ENCODE data around the gene ARHGAP15.

Gene ARHGAP15

DNA sequence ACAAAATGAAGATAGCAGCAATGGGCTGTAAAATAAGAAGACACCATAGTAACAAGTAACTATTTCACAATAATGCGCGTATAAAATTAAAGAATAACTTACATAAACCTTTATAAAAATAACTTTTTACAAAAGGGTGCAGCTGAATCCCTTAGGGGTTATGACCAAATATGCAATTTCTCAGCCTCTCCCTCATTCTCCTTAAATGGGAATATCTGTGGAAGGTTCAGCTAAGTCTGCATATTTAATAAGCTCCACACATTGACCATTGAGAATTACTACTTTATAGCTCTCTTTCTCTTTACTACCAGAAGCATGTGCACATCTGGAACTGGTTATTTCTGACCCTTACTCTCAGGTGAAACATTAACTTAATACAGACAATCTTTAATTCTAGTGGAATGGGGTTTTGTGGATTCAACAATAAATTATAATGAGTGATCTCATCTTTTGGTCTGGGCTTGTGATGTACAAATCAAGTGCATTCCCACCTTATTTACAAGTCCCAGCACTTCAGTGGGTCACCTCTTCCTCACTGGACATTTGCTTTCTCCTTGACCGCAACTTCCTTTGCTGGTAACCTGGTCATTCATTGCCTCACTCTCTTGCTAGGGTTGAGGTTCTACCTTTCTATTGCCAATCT is 15.7 kb downstream of the ARHGAP15 start:
- no peak overlapping the region for H3K4me3 ChIP-seq (ENCODE audit: low read depth, low read length)

DNA sequence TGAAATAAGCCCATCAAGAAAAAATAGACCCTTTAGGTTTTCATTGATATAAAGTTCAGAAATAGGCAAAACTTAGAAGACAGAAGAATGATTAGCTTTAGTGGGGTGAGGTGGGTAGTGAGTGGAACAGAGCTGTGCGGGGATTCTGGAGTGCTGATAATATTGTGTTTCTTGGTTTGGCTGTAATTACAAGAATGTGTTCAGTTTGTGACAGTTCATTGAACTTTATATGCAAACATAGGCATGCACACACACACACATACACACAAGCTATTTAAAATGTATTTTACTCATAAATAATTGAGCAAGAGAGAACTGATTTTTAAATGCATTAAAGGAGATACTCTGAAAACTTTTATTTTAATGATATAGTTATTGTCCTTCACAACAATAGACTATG is 17.1 kb downstream of the ARHGAP15 start:
- H3K4me3 ChIP-seq (ENCODE audit: low read depth, low read length), result no peak overlapping the region

DNA sequence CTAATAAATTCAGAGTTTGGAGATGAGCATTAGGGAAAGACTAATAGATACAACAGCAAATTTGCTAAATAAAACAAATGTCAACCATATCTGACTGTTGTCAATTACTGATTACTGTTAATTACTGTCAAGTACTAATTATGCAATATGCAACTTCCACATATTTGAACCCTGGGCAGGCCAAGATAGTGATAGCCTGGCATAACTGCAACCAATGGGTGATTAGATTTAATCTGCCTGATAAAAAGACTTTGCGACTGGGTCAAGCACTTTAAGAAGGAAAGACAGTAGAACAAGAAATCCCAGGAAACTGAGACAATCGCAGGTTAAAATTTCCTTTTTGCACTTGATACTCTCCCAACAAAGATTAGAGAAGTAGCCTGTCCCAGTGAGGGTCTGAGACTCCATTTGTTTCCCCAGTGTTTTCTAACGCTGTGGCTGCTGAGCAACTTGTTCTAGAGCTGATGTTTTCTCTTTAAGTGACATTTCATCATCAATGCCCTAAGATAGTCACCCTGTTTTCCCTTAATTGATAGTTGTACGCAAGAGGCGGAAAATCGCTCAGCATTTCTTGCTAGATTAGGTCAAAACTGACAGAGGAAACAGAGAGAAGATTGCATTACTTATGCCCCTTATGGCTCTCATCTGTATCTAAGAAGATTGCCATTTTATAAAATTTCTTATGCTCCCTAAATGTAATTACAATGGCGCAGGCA is 17.8 kb downstream of the ARHGAP15 start:
- no peak overlapping the region for H3K4me3 ChIP-seq (ENCODE audit: low read depth, low read length)

DNA sequence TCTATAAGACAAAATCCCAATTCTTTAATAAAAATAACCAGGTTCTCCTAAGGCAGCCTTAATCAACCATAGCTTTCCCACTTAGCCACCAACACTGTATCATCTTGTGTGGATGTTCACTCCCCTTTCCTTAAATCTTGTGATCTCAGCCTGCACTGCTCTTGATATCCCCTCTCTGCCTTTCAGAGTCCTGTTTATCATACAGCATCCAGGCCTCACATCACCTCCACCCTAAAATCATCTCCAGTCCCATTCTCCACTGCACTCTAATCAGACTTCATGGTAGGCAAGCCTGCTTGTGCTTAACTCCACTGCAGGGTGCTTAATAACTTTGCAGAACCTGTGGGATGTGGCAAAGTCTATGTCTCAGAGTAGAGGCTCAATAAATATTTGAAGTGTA is 18.8 kb downstream of the ARHGAP15 start:
- H3K4me3 ChIP-seq (ENCODE audit: low read depth, low read length), result no peak overlapping the region

DNA sequence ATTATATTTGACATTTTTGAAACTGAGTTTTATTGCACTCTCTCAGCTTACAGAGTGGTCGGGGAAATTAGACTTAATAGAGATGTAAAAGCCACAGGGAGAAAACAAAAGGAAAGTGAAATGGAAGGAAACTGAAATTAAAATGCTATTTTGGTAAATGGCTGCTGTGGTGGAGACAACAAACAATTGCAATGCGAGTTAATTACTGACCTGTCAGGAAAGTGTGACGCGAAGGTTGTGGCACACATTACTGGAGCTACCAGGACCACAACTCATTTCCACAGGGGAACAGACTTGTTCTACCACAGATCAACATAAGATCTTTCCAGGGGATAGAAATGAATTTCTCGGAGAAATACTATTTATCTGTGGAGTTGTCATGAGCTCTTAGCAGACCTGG is 19.5 kb downstream of the ARHGAP15 start:
- H3K4me3 ChIP-seq (ENCODE audit: low read depth, low read length), result no peak overlapping the region

DNA sequence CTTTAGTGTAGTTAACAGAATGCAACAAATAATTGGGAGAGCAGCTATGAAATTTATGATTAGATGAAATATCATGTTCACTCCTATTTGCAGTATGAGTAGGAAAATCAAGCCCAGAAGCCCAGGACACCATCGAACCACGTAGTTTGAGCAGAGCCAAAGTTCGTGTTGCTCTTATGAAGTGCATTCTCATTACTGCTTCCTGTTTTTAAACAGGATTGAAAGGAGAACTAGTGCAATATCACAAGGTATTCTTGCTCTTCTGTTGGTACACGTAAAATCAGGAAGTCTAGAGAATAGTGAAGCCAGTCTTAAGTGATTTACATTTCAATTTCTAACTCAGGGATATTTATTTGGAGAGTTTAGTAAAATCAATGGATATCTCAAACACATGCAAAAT is 21.1 kb downstream of the ARHGAP15 start:
- H3K4me3 ChIP-seq (ENCODE audit: low read depth, low read length), result no peak overlapping the region

DNA sequence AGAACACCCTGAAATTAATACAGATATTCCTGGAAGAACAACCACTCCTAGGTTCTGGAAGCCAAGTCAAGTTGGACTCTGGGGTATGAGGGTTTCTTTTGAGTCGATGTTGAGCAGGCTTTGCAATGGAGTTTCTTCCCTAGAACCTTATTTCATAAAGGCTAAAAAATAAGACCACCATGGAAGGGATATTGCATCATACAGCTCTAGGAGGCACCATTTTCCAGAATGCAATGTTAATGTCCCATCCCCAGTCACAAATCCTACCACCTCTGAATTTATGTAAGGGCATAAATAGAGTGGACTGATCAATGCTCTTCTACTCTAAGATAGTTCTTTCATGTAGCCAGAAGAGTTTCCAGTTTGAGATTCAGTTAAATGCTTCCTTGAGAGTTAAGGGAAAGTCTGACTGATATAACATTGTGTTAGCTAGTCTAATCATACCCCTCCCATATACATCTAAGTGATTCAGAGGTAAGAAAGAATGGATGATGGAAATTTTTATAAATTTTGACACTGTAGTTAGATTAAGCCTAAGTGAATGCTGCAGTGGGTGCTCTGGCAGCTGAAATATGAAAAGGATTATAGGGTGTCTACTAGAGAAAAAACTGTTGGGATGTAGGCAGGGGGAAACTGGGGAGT is 22.0 kb downstream of the ARHGAP15 start:
- H3K4me3 ChIP-seq (ENCODE audit: low read depth, low read length), result no peak overlapping the region

DNA sequence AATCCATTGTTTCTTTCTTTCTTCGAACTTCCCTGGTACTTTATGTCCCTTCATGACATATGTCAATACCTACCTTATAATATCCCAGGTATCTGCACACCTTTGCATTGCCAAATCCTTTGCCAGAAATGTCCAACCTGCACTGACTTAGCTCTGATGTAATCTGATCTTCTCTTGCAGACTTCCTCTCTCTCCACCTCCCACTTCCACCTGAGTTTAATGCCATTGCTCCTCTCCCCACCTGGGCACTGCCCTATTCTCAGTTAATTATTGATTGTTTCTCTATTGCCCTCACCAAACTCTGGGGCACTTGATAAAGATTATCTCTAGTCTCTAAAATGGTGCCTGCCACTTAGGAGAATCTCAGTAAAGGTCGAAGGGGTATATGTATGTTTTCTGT is 23.0 kb downstream of the ARHGAP15 start:
- no peak overlapping the region for H3K4me3 ChIP-seq (ENCODE audit: low read depth, low read length)

DNA sequence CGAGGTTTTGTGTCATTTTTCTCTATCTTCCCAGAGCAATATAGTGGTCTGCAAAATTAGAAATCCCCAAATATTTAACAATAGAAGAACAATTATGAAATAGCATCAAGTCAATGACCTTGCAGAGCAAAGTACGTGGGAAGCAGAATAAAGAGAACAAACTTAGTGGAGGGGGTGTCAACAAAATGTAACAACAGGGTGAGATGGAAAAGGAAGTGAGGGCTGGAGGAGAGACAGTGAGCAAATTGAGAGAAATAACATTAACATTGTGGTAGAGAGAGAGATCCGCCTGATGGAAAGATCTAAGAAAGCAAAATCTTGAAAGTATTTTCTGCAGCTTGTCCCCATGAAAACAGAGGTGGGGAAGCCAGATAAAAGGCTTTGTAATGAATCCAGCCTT is 23.4 kb downstream of the ARHGAP15 start:
- no peak overlapping the region for H3K4me3 ChIP-seq (ENCODE audit: low read depth, low read length)

DNA sequence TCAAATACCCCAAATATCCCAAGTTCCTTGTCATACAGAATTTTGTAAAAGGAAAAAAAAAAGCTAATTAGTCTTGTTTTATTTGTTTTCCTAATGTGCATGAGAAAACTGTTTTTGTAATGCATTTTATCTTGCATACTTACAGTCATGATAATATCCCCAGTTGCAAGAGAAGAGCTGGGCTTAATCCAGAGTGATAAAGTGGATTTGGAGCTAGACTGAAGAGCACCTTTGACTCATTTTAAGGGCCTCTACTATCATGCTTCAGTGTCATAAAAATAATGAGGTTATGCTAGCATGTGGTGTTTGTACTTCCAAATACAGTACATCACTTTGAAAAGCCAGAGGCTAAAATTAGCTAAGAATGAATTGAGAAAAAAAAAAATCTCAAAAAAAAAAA is 26.4 kb downstream of the ARHGAP15 start:
- H3K4me3 ChIP-seq (ENCODE audit: low read depth, low read length), result no peak overlapping the region

DNA sequence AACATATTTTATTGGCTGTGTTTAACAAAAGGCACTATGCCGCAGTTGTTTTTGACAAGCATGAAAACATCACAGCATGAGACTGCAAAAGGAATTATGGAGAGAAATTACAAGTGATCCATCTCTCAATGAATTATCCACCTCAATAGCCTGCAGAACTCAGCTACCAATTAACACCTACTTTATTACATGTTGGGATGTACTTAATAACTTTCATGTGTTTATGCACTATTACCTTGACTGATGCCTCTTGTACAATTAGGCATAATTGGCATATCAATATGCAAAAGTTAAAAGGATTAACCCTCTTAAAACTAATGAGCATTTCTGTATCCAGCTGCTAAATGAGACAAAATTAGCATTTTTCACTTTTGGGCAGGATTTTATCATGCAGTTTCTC is 27.8 kb downstream of the ARHGAP15 start:
- H3K4me3 ChIP-seq (ENCODE audit: low read depth, low read length), result no peak overlapping the region

DNA sequence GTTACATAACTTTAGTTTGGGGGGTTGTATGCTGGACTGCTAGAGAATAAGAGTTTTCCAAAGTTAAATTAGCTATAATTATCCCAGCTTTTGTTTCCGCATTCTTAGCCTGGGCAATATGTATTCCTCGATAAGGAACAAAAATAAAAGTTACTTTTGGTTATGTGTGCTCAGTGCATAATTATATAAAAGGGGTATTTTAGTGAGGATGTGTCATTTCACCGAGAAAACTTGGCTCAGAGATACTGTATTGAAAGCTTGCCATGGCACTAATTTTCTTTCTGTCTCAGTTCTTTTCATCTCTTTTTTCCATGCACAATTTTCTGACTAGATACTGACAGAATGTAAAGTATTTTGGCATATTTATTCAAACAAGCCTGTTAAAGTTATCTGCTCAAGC is 28.2 kb downstream of the ARHGAP15 start:
- H3K4me3 ChIP-seq (ENCODE audit: low read depth, low read length), result no peak overlapping the region

DNA sequence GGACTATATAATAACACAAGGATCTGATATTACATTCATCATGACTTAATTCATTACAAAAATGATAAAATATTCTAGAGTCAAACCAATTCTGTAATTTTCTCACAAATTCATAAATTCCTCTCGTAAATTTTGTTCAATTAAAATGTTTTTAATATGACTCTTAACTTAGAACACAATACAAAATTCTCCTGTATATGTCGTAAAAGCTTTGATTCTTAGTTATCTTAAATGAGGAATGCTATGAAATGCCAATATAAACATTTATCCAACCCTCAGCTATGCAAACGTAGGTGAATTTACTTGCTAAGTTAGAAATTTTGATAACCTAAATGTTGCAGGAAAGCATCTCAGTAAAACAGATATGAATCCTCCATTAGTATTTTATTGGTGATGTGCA is 28.9 kb downstream of the ARHGAP15 start:
- no peak overlapping the region for H3K4me3 ChIP-seq (ENCODE audit: low read depth, low read length)

DNA sequence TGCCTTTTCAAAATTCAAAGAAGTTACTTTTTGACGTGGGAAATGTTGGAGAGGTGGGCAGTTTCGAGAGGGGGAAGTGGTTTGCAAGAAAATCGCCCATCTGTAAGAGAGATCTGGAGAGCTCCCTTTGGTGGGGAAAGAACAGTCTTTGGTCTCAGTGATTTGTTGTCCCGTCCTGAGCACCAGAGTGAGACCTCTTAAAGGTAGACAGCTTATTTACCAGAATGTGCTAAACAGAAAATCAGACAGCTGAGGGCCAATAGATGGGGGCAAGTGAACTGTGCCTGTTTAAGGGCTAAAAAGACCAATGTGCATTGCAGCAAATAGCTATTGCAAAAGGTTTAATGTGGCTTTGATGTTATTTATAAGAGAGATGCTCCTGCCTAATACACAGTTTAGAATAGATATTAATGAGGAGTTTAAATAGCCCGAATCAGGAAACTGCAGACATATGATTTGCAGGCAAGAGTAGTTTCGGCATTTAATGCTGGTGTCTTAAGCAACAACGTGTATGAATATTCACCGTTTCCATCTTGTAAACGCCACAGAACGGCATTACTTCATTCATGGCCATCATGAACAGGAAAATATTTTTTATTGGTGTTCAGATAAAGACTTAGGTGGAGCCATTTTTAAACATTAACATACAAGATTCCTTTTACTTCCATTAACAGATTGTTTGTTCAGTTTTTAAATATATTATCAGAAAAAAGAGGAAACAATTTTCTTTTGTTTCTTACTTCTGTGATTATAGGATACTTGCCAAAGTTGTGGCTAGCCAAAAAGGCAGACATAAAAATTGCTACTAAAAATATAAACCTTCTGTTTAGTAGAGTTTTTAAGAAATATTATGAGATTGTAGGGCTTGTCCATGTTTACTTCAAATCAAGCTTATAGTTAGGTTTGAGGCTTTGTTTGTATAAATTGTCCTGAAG is 29.6 kb downstream of the ARHGAP15 start:
- no peak overlapping the region for H3K4me3 ChIP-seq (ENCODE audit: low read depth, low read length)

DNA sequence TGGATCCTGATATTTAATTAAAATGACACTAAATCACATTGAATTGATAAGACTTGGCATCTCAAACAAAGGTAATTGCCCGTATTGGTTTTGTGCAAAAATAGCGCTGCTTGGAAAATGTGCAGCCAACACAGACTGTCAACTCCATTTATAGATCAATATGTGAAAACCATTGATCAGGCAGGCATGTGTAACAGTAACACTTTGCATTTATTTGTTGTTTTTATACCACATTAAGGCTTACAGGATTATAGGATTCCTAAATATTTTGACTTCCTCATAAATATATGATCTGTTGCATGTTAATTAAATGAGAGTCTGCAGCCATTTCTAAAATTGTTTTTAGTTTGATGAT is 30.2 kb downstream of the ARHGAP15 start:
- no peak overlapping the region for H3K4me3 ChIP-seq (ENCODE audit: low read depth, low read length)

DNA sequence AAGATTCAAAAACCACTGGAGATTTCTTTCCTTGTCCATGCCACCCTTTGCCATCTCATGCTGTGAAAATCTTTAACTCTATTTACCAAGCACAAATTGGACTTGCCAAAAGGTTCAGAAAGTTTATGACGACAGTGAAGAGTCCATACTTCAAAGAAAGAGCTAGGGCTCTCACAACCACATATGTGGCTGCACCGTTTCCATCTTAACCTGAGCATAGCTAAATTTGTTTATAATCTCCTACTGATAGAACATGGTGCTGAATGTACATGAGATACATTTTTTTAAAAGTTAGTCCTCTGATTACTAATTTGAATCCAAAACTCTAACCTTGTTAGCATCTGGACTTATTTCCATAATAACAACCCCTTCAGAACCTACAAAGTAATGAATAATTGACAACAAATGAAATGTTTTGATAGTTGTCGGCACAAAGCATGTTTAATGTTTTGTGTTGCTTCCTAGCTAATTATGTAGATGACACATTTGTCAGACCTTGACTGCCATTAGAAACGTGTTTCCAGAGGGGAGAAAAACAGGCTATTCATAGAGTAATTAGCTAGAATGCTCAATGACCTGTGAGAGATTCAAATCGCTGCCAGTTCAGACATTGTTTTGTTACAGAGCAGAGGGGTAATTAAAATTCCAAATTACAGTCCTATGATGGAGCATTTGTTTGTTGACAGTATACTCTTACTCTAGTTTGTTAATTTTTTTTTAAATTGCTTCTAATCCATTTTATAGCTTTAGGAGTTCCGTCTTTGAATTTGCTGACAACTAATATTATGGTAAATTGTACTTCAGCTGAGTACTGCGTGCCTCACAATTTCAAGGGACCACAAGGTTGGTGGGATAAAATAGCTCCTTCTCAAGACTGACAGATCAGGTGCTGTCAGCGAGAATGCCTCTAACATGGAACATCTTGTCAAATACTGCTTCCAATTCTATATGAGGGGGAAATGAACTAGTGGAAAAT is 31.8 kb downstream of the ARHGAP15 start:
- no peak overlapping the region for H3K4me3 ChIP-seq (ENCODE audit: low read depth, low read length)

DNA sequence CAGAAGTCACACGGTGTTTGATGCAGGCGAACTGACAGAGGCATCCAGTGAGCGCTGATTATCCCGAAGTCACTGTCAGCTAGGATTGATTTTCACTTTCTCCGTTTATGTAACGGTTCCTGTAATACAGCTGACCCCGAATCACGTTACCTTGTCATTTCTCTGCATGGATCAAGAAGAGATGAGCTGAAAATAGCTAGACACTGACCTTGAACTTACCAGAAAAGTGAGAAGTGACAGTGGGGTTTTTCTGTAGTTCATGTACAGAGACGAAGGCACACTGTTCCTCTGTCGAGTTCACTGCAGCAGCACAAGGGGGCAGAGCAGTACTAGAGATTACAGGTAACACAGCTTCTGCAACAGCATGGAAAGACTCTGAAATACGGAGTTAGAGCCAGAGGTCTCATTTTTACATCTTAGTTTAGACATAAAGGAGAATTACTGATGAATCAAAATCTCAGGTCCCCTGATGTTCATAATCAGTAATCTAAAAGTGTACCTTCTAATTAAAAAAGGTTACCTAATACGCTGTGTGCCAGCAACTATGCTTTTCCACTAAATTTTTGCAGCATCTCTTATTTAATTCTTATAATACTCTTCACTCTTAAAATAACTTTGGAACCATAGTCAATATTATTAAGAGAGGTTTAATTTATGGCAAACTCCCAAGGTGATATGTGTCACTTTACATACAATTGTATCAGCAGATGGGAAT is 33.1 kb downstream of the ARHGAP15 start:
- no peak overlapping the region for H3K4me3 ChIP-seq (ENCODE audit: low read depth, low read length)

DNA sequence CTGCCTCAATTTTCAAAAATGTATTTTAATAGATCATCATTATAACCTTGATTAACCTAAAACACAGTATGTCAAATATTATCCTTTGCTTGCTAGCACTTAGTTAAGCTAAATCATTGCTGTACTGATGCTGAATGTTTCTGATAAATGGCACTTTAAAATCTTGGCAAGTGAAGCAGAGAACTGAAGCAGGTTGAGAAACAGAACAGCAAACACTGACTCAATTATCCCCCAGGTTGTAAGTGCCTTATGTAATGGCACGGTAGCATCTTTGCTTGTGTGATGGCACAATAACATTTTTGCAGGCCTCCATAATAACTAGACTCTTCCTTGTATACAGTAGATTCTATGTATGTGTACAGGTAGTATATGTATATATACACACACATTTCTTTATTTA is 33.8 kb downstream of the ARHGAP15 start:
- H3K4me3 ChIP-seq (ENCODE audit: low read depth, low read length), result no peak overlapping the region

DNA sequence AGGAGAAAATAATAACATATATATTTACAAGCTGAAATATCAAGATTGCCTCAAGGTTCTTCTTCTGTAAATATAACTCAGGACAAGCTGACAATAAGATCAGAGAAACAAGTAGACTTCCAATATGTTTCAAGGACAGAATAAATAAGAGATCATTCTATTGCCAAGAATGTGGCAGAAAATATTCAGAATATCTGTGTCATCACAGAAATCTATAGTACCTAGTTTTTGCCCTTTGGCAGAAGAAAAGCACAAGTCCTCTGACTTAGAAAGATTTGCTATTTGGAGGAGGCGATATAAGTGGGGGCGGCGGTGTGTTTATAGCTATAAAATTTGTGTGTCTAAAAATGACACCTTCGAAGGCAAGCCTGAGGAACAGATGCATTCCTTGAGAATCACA is 34.3 kb downstream of the ARHGAP15 start:
- no peak overlapping the region for H3K4me3 ChIP-seq (ENCODE audit: low read depth, low read length)

DNA sequence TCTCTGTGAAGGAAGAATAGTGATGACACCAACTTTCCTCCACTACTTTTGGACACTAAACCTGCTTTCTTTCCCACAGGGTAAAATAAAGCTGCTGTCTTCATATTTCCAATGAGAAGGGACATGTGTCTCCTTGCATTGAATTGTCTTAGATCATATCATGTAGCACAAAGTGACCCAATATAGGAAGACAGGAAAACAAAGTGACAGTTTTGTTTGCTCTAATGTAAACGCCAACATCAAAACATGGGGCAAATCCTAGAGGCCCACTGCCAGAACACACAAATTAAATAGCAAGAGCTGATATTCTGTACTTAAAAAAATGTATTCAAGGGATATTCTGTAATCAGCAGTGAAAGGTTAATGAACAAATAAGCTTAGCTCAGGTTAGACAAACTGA is 36.1 kb downstream of the ARHGAP15 start:
- H3K4me3 ChIP-seq (ENCODE audit: low read depth, low read length), result no peak overlapping the region

Measured in iPS-11a (cell line).